Measurements from ENCODE around the gene PTPRN2.

DNA sequence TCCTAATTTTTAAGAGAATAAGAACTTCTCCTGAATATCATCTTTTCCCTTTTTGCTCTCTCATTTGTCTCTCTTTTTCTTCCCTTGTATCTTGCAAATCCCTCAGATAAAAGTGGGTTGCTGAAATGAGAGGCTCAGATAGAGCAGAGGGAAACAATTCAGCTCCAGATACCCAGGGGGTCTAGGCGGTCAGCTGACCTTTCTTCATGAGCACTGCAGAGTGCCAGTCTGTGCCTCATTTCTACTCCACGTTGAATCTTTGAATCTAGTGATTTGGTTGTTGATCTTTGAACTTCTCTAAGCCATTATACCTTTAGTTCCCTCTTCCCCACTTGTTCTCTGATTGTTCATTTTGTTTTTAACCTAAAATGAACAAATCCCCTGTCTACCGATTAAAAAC is 572.6 kb downstream of the PTPRN2 start:
- TF ChIP-seq, protein P1, sequence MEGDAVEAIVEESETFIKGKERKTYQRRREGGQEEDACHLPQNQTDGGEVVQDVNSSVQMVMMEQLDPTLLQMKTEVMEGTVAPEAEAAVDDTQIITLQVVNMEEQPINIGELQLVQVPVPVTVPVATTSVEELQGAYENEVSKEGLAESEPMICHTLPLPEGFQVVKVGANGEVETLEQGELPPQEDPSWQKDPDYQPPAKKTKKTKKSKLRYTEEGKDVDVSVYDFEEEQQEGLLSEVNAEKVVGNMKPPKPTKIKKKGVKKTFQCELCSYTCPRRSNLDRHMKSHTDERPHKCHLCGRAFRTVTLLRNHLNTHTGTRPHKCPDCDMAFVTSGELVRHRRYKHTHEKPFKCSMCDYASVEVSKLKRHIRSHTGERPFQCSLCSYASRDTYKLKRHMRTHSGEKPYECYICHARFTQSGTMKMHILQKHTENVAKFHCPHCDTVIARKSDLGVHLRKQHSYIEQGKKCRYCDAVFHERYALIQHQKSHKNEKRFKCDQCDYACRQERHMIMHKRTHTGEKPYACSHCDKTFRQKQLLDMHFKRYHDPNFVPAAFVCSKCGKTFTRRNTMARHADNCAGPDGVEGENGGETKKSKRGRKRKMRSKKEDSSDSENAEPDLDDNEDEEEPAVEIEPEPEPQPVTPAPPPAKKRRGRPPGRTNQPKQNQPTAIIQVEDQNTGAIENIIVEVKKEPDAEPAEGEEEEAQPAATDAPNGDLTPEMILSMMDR (IDR thresholded peaks at IDR 0.05): no peak
- no peak for TF ChIP-seq EP300 (IDR thresholded peaks at IDR 0.05)
